NCI-H748 (cell line): ENCODE measurements around the gene EHMT1.
"Not testable (repeated sequence)": the region's sequence is repeated elsewhere in the genome, so short reads cannot be mapped to it uniquely, and the experiment has no call there.

Experiments
- DNase-seq: peaks from one replicate; lab custom pipeline; 2025; ENCODE audit not compliant: unreplicated experiment; lab: John Stamatoyannopoulos, UW

Gene EHMT1

GRCh38 chr9:137757613-137758029 lies 138.8 kb downstream of the EHMT1 start:
- no peak for DNase-seq

- no peak for DNase-seq
Observed at GRCh38 chr9:137758067-137758466, 139.3 kb downstream of the EHMT1 start.

GRCh38 chr9:137759117-137759516 lies 140.3 kb downstream of the EHMT1 start:
- DNase-seq = no peak

GRCh38 chr9:137759649-137760321 lies 141.0 kb downstream of the EHMT1 start:
- DNase-seq = peak; percentile 32

GRCh38 chr9:137760426-137760825 lies 141.6 kb downstream of the EHMT1 start:
- no peak for DNase-seq

GRCh38 chr9:137761032-137761431 lies 142.2 kb downstream of the EHMT1 start:
- no peak for DNase-seq

- no peak for DNase-seq
Observed at GRCh38 chr9:137761793-137762192, 143.0 kb downstream of the EHMT1 start.

GRCh38 chr9:137762414-137763061 lies 143.7 kb downstream of the EHMT1 start:
- no peak for DNase-seq

- DNase-seq = no peak
Observed at GRCh38 chr9:137763271-137763955, 144.6 kb downstream of the EHMT1 start.

- DNase-seq = no peak
Observed at GRCh38 chr9:137764171-137764671, 145.4 kb downstream of the EHMT1 start.

- DNase-seq = no peak
Observed at GRCh38 chr9:137764981-137765380, 146.2 kb downstream of the EHMT1 start.

- DNase-seq = no peak
Observed at GRCh38 chr9:137765536-137765935, 146.7 kb downstream of the EHMT1 start.

- DNase-seq = no peak
Observed at GRCh38 chr9:137771580-137771979, 152.8 kb downstream of the EHMT1 start.

GRCh38 chr9:137772281-137772873 lies 153.6 kb downstream of the EHMT1 start:
- no peak for DNase-seq

- DNase-seq = no peak
Observed at GRCh38 chr9:137774775-137775386, 156.1 kb downstream of the EHMT1 start.

GRCh38 chr9:137776306-137776995 lies 157.6 kb downstream of the EHMT1 start:
- DNase-seq = no peak

GRCh38 chr9:137777761-137778160 lies 159.0 kb downstream of the EHMT1 start:
- no peak for DNase-seq

GRCh38 chr9:137778336-137778735 lies 159.5 kb downstream of the EHMT1 start:
- no peak for DNase-seq

GRCh38 chr9:137778914-137779313 lies 160.1 kb downstream of the EHMT1 start:
- DNase-seq = no peak

GRCh38 chr9:137780031-137780430 lies 161.2 kb downstream of the EHMT1 start:
- not testable (repeated sequence) for DNase-seq
